Kidney glomerular epithelial cell (primary cell): ENCODE data around the gene GPR4.

Source experiments
- DNase-seq: peaks from one replicate; lab custom pipeline; 2025; lab: John Stamatoyannopoulos, UW

The GPR4 gene

GRCh38 chr19:45589768-45590167 lies 12.2 kb downstream of the GPR4 start:
- no peak for DNase-seq

- DNase-seq: no peak
These were observed 14.1 kb downstream of the GPR4 start for GRCh38 chr19:45587873-45588272.

- no peak for DNase-seq
These were observed 16.8 kb downstream of the GPR4 start for GRCh38 chr19:45585158-45585577.

- peak; percentile 98 for DNase-seq
These were observed 17.5 kb downstream of the GPR4 start, which contains the start of gene OPA3 for GRCh38 chr19:45584332-45585157. Gene OPA3 (minus strand): TSS chr19:45584802. CDS start chr19:45584764, 38 bp downstream.

GRCh38 chr19:45581576-45581975 lies 20.4 kb downstream of the GPR4 start:
- DNase-seq: no peak

- no peak for DNase-seq
These were observed 23.2 kb downstream of the GPR4 start for GRCh38 chr19:45578861-45579260.

GRCh38 chr19:45577111-45577905 lies 24.7 kb downstream of the GPR4 start:
- peak; percentile 81 for DNase-seq

- no peak for DNase-seq
These were observed 25.3 kb downstream of the GPR4 start for GRCh38 chr19:45576682-45577081.

- no peak for DNase-seq
These were observed 26.8 kb downstream of the GPR4 start for GRCh38 chr19:45575216-45575615.

- DNase-seq: no peak
These were observed 27.5 kb downstream of the GPR4 start for GRCh38 chr19:45574526-45574925.

GRCh38 chr19:45571457-45572220 lies 30.4 kb downstream of the GPR4 start:
- no peak for DNase-seq

GRCh38 chr19:45569619-45570421 lies 32.2 kb downstream of the GPR4 start:
- no peak for DNase-seq

- DNase-seq: peak; percentile 22
These were observed 33.3 kb downstream of the GPR4 start for GRCh38 chr19:45568732-45569131.

GRCh38 chr19:45567609-45568008 lies 34.4 kb downstream of the GPR4 start:
- DNase-seq: no peak

GRCh38 chr19:45564131-45564780 lies 37.8 kb downstream of the GPR4 start:
- DNase-seq: no peak

- DNase-seq: no peak
These were observed 41.3 kb downstream of the GPR4 start for GRCh38 chr19:45560686-45561085.

GRCh38 chr19:45560038-45560437 lies 42.0 kb downstream of the GPR4 start:
- DNase-seq: no peak

GRCh38 chr19:45558399-45558878 lies 43.6 kb downstream of the GPR4 start:
- no peak for DNase-seq

- no peak for DNase-seq
These were observed 45.2 kb downstream of the GPR4 start for GRCh38 chr19:45556835-45557234.

- DNase-seq: no peak
These were observed 47.5 kb downstream of the GPR4 start for GRCh38 chr19:45554481-45554880.

- no peak for DNase-seq
These were observed 48.5 kb downstream of the GPR4 start for GRCh38 chr19:45553464-45553863.
